ENCODE data around the gene NEDD8.

The NEDD8 gene

GRCh38 chr14:24189460-24189859, 42.7 kb downstream of the NEDD8 start:
- TF ChIP-seq CTCF (IDR thresholded peaks at IDR 0.05; ENCODE audit: unreplicated experiment in 3 of 3) = no peak
- peaks cover 31% of the 10 kb centered on the region for H3K36me3 Mint-ChIP-seq (ENCODE audit: low read depth)
- H3K9me3 Mint-ChIP-seq = no peaks in the 10 kb centered on the region
- H3K4me3 Mint-ChIP-seq = peak overlapping the region in 1 of 3 experiments; percentile 95
- peaks cover 35% of the 10 kb centered on the region for H3K4me1 Mint-ChIP-seq
- no peaks in the 10 kb centered on the region for H3K27me3 Mint-ChIP-seq (ENCODE audit: low read depth)
- H3K27ac Mint-ChIP-seq = peak overlapping the region; percentile 44 to 90 (median 88)

- no peaks in the 10 kb centered on the region for H3K9me3 Mint-ChIP-seq
- H3K4me1 Mint-ChIP-seq = peaks cover 31% of the 10 kb centered on the region
- peak overlapping the region; percentile 44 to 90 (median 88) for H3K27ac Mint-ChIP-seq
- peak overlapping the region; percentile 93 to 95 (median 94) for H3K4me3 Mint-ChIP-seq
- H3K27me3 Mint-ChIP-seq (ENCODE audit: low read depth) = no peaks in the 10 kb centered on the region
- TF ChIP-seq CTCF (IDR thresholded peaks at IDR 0.05; ENCODE audit: unreplicated experiment in 3 of 3) = no peak
- H3K36me3 Mint-ChIP-seq (ENCODE audit: low read depth) = peaks cover 29% of the 10 kb centered on the region
Measured at GRCh38 chr14:24189059-24189375, 43.1 kb downstream of the NEDD8 start.

- Mint-ChIP-seq H3K9me3 (no peaks in the 10 kb centered on the region), H3K4me3 (peak within 1 kb of the TSS; percentile 93 to 95 (median 94)), H3K36me3 (ENCODE audit: low read depth) (peaks cover 30% of the 10 kb centered on the region), H3K27me3 (ENCODE audit: low read depth) (no peaks in the 10 kb centered on the region), H3K27ac (peak within 1 kb of the TSS; percentile 44 to 90 (median 88)), H3K4me1 (peaks cover 29% of the 10 kb centered on the region)
- TF ChIP-seq CTCF (IDR thresholded peaks at IDR 0.05; ENCODE audit: unreplicated experiment in 3 of 3) = no peak
Measured at GRCh38 chr14:24188251-24189058, 43.7 kb downstream of the NEDD8 start, which contains the start of gene IPO4. IPO4 (minus strand) TSS chr14:24188816; CDS start chr14:24188787, 29 bp downstream.

GRCh38 chr14:24187539-24187915, 44.6 kb downstream of the NEDD8 start:
- Mint-ChIP-seq H3K27me3 (ENCODE audit: low read depth) (no peaks in the 10 kb centered on the region), H3K4me1 (peaks cover 29% of the 10 kb centered on the region), H3K27ac (peak overlapping the region; percentile 44 to 90 (median 88)), H3K4me3 (peak overlapping the region; percentile 93 to 95 (median 94)), H3K36me3 (ENCODE audit: low read depth) (peaks cover 28% of the 10 kb centered on the region), H3K9me3 (no peaks in the 10 kb centered on the region)
- no peak for TF ChIP-seq CTCF (IDR thresholded peaks at IDR 0.05; ENCODE audit: unreplicated experiment in 3 of 3)

- TF ChIP-seq CTCF (IDR thresholded peaks at IDR 0.05; ENCODE audit: unreplicated experiment in 3 of 3) = no peak
Measured at GRCh38 chr14:24186831-24187538, 45.2 kb downstream of the NEDD8 start.

More at GRCh38 chr14:24186831-24187538, 45.2 kb downstream of the NEDD8 start:
- peaks cover 29% of the 10 kb centered on the region for H3K4me1 Mint-ChIP-seq
- no peak overlapping the region for H3K27ac Mint-ChIP-seq
- H3K27me3 Mint-ChIP-seq (ENCODE audit: low read depth) = no peaks in the 10 kb centered on the region
- H3K36me3 Mint-ChIP-seq (ENCODE audit: low read depth) = peaks cover 28% of the 10 kb centered on the region
- H3K4me3 Mint-ChIP-seq = peak overlapping the region; percentile 93 to 95 (median 94)
- no peaks in the 10 kb centered on the region for H3K9me3 Mint-ChIP-seq

All from nephron (organoid).